Stimulated activated CD8-positive, alpha-beta memory T cell treated with anti-CD3 and anti-CD28 coated beads, Interleukin-15, amount 100 ng/mL, for 24 hours (primary cell): Measurements from ENCODE around the gene LRRN1.
"Not testable (repeated sequence)": the region's sequence is repeated elsewhere in the genome, so short reads cannot be mapped to it uniquely, and the experiment has no call there.

Source experiments
- DNase-seq: peaks from one replicate; pipeline ENCODE4 v3.0.0-alpha.2; 2020; ENCODE audit warnings: low read depth

The LRRN1 gene

DNA sequence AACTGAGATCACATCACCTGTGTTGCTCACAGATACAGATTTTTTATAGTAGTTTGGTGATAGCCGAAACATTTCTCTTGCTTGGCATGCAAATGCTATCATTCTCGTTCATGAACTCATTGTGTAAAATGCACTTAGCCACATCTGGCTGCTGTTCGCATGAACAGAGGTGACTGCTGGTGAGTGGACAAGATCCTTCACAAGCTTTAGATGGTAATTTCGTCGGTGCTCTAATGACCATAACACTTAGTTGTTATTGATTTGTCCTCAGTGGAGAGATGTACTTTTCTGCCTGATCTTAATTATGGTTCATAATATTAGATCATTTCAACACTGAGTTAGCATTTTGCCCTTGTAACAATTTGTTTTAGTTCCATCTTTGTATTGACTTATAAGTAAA is 13.8 kb downstream of the LRRN1 start:
- DNase-seq = no peak

DNA sequence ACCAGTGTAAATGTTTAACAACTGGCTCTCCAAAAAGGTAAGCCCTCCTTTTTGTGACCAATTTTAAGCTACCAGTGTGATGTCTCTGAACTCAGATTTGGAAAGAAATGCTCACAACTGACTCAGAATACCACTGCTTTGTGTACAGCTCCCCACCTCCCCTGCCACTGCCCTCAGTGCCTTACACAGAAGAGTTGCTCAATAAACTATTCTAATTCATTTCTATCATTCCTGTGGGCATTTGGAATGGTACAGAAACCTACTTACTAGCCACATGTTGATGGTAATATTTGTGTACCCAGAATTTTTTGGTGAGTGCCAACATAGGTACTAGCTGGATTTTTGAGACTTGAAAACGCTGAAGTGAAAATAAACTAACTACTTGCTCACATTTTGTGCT is 16.0 kb downstream of the LRRN1 start:
- DNase-seq = no peak

DNA sequence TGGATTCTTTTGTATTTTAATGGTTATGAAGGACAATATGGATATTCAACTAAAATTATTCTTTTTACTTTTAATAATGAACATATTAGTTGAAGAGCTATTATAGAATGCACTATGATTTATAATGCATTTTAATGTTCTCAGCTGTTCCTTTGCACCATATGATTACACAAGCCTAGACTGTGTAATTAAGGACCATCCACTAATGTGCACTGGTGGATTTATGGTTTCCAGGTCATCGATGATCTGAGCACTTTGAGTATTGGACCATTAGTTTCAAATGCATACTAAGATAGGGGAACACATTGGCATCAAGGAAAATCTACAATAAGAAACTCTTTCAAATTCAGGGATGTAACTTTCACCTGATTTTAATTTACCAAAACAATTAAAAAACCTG is 16.8 kb downstream of the LRRN1 start:
- no peak for DNase-seq

DNA sequence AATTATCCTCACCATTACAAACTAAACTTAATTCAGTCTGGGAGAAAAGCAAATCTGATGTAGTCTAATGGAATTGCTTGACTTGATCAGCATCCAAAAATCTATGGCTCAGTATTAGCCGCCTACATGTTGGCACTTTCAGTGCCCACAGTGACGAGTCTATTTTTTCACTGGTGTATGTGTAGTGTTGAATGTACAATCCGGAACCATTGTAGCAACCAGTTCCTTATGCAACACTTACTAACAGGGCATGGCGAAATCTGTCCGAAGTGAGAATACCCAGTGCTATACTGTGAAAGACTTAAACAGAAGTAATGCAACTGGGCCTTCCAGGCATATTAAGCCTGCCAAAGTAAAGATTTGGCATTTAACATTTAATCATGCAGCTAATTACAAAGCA is 18.6 kb downstream of the LRRN1 start:
- no peak for DNase-seq

DNA sequence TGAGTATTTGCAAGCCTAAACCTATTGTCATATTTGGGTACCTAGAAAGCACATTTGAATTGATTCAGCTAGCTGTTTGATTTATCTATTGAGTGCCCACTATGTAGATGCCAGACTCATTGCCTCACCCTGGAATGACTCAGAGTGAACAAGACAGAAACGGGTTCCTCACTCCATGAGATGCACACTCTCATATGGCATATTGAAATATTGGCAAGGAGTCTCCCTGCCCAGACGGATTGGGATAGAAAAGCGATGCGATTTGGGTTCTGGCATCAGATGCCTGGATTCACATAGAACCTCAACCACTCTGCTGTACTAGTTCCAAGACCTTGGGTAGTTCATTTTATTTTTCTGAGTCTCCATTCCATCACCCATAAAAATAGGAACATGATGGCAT is 22.5 kb downstream of the LRRN1 start:
- DNase-seq = no peak

DNA sequence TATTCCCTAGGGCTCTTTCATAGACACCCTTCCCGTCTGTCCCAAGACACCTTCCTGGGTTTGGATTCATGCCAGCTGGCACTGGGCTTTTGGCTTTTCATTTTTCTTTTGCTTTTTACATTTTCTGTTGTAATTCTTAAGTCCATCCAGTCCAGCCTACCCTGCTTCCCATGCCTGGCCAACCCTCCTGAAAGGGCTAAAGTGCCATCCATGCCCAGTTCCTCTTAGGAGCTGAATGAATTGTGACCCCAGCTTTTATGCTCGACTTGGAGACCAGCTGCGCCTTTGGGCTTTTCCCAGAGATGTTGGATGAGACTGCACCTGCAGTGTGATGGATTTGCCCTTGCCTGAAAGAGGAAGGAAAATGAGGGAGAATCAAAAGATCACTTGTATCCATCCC is 25.8 kb downstream of the LRRN1 start:
- no peak for DNase-seq

DNA sequence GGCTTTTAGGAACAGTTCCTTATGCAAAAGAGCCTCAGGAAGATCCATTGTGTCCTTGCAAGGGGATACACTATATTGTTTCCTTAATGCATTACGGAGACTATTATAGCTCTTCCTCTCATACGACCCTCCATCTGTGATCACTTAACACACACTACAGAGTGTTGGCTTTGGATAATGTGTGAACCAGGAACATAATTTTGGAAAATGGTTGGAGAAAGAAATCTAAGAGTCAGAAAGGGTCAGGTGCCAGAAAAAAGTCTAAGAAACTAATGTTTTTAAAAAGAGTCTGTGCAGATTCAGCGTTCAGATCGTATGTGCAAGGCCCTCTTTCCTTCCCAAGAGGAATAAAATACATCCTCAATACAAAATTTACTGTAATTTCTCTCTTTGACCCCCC is 27.3 kb downstream of the LRRN1 start:
- no peak for DNase-seq

DNA sequence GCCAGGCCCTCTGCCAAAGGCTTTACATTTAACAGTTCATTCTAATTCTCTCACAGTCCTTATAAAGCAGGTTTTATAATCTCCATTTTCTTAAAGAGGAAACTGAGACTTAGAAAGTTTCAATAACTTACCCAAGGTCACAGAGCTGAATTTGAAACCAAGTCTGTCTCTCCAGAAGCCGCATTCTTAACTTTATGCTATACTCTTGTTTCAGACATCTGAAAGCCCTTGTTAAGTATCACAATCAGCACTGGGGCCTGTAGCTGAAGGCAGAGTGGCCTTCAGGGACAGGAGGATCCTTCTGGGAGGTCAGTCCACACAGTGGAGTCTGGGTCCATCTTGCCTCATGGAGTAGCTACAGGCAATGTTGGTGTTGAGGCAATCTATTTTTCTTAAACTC is 27.9 kb downstream of the LRRN1 start:
- DNase-seq = no peak

DNA sequence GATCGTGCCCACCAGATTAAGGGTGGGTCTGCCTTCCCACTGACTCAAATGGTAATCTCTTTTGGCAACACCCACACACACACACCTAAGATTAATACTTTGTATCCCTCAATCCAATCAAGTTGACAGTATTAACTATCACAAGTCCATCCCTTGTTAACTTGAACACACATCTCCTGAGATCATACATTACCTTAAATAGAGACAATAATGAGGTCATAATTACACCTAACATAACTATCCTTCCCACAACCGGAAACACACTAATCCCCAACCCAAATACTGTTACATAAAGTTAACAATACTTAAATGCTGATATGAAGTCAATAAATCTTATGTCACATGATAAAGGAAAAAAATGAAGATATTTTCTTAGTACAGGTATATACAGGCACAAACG is 29.2 kb downstream of the LRRN1 start:
- DNase-seq = not testable (repeated sequence)

DNA sequence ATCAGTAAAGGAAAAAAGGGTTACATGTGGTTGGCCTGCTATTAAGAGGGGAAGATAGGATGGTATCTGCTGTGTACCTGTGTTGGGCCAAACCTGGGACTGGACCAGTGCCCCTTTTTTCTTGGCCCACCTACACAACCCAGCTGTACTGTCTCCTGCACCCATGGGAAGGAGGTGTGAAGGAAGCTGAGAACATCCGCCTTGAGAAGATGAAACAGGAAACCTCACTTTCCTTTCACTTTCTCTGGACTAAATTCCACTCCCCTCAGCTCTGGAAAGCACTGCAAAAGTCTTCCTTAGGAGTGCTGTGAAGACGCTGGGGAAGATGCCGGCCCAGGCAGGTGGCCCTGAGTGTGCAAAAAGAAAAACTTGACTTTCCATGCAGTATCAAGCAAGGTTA is 37.6 kb downstream of the LRRN1 start:
- no peak for DNase-seq

DNA sequence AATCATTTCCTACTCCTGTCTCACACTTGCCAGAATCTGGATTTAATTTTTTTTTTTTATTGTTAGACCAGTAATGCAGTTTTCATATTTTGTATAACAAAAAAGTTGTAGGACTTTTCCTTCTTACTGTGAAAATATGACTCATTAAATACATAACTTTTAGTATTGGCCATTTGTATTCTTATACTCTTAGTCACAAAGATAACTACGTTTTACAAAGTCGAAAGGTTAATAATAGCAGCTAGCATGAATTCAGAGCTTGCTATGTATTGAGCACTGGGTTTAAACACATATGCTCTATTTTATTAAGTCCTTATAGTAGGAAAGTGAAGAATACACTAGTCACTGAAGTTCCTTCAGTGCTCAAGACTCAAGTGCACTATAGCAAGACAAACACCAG is 43.1 kb downstream of the LRRN1 start:
- no peak for DNase-seq

DNA sequence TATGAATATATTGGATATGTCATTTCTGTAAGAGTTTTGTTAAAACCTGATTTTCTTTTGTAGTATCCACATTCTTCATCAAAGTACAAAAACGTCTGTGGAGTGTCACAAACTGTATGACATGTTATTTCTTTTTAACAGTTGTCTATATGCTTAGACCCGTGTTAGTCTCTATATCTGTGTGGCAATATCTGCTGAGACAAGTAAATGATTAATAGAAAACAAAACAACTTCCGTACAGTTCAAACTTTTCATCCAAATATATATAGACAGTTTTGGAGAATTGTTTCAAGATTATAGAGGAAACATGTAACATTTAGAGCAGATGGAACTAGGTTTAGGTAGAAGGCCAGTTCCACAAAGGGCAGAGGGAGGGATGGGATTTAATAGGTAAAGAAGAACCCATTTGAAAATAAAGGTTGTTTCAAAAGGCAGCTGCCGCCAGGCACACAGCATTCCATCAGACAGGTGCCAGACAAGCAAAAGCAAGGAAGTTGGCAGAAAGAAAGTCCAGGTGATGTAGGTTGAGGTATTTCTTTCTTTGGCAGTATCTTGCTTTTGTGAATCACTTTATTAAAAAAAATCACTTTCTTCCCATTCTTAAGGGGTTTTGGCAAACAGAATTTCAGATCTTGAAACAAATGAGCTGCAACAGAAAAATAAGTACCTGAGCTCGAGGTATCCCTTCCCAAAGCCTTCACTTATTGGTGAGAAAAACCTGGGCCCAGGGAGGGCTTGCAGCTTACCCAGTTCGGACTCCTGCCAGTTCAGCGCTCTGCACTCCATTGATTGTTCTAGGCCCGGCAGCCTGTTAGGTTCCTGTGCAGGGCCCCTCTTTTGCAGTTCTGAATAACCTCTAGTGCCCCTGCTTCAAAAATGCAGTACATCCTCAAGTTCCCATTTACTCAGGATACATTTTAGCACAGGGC is 49.0 kb downstream of the LRRN1 start:
- DNase-seq = no peak

DNA sequence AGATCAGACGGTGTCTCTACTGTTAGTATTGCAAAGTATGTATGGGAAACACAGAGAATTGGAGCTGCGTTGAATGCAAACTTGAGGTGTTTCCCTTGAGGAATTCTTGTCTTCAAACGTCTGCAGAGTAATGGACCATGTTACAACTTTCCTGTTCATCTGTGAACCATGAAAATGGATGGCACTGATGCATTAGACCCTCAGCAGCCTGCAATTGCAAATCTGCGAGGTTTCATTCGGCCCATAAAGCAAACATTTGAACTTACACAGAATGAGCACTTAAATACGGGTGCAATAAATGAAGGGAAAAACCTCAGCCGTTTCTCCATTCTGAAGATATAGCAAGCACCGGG is 49.7 kb downstream of the LRRN1 start:
- no peak for DNase-seq

DNA sequence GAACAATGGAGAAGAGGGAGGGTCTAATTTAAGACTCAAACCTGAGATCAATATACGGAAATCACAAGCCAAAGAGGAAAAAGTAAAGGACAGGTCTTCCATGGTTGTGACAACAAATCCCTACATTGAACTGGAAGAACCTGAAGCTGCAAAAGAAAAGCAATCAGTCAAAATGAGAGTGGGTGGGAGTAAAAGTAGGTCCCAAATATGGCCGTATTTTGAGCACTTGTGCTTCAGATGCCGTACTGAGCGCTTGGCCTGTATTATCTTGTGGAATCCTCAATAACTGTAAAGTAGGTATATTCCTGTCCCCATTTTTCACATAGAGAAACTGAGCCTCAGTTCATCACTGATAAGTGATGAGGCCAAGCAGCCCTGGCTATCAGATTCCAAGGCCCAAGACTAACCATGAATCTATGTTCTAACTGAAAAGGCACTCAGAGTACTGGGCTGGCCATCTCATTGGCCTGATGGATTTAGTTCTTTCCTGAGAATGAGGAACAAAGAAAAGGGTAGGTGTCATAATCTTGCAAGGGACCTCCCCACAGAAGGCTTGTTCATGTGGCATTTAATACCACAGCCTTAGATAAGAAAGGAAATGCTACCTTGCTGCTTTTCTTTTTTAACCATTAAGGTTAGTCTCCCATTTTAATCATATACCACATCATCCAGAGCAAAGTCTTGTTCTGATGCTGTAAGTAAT is 52.5 kb downstream of the LRRN1 start:
- no peak for DNase-seq

DNA sequence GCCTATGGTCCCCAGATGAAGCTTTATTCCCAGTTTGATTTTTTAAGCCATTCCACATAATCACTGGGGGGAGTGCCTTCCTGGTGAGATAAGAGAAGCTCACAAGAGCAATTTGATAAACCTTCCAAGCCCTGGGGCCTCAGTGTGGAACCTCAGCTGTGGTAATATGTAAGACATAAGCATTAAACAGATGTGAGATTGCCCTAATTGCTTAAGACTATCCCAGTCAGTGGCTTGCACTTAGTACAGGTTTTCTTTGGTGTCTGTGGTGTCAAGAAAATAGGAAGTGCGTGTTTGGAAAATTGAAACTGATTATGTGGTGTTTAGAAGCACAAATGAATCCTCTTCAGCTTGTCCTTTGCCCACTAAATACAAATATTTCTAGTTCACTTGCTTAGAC is 54.3 kb downstream of the LRRN1 start:
- no peak for DNase-seq

DNA sequence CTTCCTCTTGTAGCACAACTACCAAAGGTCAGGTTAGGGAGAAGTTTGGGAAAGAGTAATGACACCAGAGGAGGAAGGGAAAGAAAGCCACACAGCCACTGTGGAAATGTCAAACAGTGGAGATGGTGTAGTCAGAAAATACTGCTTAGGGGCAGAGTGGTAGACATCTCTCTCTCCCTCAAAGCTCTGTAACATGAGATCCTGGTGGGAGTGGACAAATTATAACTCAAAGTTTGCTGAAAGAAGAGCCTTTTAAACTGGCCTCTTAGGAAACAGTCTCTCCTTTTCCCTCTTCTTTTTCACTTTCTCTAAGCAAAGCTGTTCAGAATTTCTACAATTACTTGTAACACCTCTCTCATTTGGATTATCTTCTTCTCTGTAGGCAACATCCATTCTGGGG is 55.8 kb downstream of the LRRN1 start:
- no peak for DNase-seq

DNA sequence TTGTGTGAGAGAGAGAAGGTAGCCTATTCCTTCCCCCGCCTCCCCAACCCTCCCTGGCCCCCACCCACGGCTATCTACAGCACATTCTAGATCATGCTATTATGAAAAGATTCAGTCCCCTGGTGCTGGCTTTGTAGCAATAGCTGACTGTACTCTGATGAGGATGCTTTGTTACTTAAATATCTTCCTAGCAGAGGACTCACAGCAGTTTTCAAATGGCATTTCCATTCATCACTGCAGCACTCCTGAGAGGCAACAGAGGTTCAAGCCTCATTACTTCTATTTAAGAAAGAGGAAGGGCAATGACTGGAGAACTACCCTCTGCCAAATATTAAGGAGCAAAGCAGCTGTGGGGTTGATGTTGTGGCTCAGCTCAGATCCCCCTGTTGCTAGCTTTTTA is 61.0 kb downstream of the LRRN1 start:
- no peak for DNase-seq

DNA sequence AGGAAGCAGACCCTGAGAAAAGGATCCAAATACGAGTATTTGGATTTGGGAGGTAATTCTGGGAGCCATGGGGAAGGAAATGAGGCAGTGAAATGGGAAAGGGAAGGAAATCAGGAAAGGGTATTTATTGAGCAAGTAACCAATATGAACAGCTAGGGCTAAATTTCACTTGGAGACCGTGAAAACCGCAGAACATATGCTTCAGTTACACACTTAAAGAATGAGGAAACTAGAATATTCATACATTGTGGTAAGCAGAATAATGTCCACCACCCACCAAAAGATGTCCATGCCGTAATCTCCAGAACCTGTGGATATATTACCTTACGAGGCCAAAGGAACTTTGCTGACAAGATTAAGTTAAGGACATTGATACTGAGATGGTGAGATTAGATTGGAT is 63.3 kb downstream of the LRRN1 start:
- DNase-seq = no peak

DNA sequence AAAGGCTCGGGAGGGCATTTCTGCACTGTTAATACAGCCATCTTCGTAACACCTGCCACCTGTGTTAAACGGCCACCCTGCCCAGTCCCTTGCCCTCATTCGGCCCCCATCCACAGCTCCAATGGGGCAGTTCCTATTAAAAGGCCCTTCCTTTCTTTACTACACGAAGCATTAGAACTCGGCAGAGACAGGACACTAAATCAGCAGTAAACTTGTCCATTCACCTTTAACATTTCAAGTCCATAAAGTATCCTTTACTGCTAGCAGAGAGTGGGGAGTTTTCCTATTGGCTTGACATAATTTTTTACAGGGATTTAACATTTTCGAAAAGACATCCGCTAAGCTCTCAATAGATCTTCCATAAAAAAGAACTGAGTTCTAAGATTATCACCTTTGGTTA is 76.3 kb downstream of the LRRN1 start:
- DNase-seq = no peak

DNA sequence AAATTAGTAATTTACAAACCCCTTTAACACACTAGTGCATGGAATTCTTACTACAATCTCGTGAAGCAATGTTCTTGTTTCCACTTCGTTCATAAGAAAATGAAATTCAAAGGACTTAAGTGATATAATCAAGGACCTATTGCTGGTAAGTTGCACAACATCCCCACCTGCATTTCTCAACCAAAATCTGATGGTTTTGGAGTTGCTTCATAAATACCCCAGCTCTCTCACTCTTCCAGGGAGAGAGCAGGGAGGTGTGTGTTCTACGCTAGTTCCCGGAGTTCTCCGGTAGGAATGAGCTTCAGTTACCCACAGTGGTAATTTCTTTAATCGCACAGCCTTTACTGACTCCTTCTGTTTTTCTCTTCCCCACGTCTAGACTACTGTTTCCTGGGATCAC is 81.8 kb downstream of the LRRN1 start:
- DNase-seq = no peak

DNA sequence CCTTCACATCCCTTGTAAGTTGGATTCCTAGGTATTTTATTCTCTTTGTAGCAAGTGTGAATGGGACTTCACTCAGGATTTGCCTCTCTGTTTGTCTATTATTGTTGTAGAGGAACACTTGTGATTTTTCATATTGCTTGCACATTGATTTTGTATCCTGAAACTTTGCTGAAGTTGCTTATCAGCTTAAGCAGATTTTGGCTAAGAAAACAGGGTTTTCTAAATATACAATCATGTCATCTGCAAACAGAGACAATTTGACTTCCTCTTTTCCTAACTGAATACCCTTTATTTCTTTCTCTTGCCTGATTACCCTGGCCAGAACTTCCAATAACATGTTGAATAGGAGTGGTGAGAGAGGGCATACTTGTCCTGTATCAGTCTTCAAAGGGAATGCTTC is 88.1 kb downstream of the LRRN1 start:
- not testable (repeated sequence) for DNase-seq

DNA sequence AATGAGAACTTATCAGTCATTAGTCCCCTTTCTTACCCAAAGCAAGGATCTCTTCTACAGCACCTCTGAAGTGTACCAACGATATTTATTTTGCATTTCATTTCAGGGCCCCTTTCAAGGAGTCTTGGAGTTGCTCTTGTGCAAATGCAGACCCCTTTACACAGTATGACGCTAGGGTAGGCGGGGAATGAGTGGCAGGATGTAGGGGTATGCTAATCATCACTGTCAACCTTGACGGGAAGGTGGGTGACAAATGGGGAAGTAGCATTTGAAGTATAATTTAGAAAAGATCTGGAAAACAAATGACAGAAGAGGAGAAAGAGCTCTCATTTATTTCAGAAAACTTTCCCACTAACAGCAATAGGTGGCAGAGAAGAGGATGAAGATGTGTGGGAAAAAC is 94.4 kb downstream of the LRRN1 start:
- no peak for DNase-seq
